HG02943 (cell line): ENCODE results near the gene ABHD16B.

Experiments used
- ATAC-seq: cut with Tn5 transposase; IDR thresholded peaks from one replicate; pipeline ENCODE4 v1.9.1; 2021; ENCODE audit warnings: mild to moderate bottlenecking, low read depth, moderate library complexity; ENCODE audit not compliant: unreplicated experiment

ABHD16B gene

DNA sequence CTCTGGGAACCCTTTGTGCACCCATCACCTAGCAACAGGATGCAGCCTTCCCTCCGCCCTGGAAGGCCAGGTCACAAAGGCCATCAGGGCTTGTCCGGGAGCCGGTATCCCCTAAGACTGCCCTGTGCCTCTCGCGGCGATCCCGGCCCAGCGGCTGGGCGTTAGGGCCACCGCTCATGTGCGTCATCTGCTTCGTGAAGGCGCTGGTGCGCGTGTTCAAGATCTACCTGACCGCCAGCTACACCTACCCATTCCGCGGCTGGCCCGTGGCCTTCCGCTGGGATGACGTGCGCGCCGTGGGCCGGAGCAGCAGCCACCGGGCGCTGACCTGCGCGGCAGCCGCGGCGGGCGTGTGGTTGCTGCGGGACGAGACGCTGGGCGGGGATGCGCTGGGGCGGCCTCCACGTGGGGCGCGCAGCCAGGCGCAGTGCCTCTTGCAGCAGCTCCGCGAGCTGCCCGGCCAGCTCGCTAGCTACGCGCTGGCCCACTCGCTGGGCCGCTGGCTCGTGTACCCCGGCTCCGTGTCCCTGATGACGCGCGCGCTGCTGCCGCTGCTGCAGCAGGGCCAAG lies at the start of gene ABHD16B:
ABHD16B (plus strand) TSS at position 134 of the 570 bp plus-strand sequence; CDS start at position 177, 43 bp downstream.
- ATAC-seq, result no peak

GRCh38 chr20:63814891-63815614 lies 46.2 kb upstream of the ABHD16B start:
- no peak for ATAC-seq

GRCh38 chr20:63815615-63816253 lies 45.6 kb upstream of the ABHD16B start:
- no peak for ATAC-seq

GRCh38 chr20:63819224-63819921 lies 41.9 kb upstream of the ABHD16B start:
- no peak for ATAC-seq

DNA sequence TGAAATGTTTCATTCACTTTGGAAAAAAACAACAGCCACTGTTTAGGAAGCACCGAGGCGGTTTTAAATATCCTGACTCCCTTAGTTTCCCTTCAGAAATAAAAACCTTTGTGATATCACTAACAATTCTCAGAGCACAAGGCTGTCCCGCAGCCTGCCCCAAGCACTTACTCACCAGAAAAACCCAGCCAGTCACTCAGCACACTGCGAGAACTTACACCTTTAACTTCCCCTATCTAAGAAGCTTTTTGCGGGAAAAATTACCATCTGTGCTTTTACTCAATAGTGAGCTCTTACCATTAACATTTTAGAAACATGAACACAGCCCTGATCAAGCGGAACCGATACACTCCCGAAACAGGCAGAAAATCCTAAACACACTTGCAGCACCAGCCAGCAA lies 39.5 kb upstream of the ABHD16B start:
- ATAC-seq, result no peak

DNA sequence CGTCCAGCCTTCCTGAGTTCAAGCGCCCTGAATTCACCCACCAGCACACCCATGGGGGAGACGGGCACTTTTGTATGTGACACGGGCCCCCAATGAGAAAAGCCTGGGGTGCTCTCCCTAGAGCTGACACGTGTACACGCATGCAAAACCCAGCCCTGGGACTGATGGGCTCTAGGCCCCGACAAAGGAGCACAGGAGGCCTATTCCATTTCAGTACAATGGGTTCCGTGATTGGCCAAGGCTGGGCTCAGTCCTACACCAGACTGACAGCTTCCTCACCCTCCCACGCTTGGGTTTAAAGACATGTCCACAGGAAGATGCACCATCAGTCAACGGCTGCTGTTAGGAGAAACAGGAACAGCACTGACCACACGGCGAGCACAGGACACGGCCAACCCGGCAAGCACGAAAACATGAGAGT lies 39.0 kb upstream of the ABHD16B start:
- ATAC-seq, result no peak

GRCh38 chr20:63823691-63824311 lies 37.5 kb upstream of the ABHD16B start:
- ATAC-seq, result no peak

GRCh38 chr20:63825331-63826118 lies 35.8 kb upstream of the ABHD16B start:
- ATAC-seq, result no peak

DNA sequence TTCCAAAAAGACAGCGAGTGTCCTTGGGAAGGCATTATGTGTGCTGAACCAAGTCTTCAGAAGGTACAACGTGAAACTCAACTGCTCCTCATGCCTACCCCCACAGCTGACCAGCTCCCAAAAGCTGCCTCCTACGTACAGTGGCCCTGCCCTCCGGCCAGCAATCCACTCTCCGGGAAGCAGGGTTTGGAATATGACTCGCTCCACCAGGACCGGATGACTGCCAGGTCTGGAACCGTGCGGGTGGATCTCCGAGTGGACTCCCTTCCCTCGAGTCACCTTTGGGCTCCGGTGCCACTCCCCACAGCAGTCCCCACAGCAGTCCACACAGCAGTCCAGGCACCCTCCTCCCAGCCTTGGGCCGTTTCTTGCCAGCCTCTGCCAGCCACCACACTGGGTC lies 34.5 kb upstream of the ABHD16B start:
- ATAC-seq, result no peak

GRCh38 chr20:63828124-63828523 lies 33.2 kb upstream of the ABHD16B start:
- no peak for ATAC-seq

- ATAC-seq, result no peak
These were observed 32.8 kb upstream of the ABHD16B start for GRCh38 chr20:63828545-63828944.

DNA sequence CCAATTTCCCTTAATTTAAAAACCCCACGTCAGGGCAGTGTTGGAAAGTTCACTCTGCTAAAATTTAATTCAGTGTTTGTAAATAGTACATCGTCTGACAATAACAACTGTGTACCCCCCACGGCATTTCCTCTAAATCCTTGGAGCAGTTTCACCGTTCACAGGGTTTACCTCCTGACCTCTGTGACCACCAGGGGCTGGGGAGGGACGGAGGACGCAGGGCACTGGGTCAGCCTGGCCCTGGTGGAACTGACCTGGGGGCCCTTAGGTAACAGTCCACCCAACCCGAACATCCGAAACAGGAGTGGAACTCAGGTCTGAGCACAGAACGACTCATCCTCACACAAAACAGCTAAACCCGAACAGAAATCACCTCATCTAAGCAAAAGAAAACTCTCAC lies 32.3 kb upstream of the ABHD16B start:
- no peak for ATAC-seq

- no peak for ATAC-seq
These were observed 31.7 kb upstream of the ABHD16B start for GRCh38 chr20:63829603-63829944.

GRCh38 chr20:63829945-63830835 lies 31.1 kb upstream of the ABHD16B start:
- ATAC-seq, result no peak

DNA sequence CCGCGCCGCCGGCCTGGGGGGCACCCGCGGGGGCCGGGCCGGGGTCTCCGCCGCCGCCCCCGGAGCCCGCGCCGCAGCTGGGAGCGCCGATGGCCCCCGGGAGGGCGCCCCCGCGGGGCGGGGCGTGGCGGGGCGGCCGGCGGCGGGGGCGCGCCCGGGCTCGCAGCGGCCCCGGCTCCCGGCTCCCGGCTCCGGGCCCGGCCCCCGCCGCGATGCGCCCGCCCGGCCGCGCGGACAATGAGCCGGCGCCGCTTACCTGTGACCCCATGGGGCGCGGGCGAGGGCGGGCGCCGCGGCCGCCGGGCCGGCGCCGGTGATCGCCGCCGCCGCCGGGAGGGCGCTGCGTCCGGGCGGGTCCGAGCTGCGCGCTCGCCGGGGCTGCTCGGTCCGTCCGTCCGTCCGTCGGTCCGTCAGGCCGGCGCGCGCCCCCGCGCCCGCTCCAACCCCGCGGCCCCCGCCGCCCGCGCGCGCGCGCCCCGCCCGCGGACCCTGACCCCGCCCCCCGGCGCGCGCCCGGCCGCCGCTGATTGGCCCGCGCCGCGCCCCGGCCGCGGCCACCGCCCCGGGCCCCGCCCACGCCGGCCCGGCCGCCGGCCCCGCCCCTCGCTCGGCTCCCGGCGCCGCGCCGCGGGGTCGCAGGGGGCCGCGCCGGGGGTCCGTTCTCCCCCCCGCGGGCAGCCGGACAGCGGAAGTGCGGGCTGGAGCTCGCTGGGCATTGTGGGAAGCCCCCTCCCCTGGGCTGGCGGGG lies 30.3 kb upstream of the ABHD16B start, which contains the start of gene ZBTB46:
ZBTB46 (minus strand) TSS at position 424 of the 748 bp plus-strand sequence. CDS start 40,507 bp downstream, outside the sequence.
- ATAC-seq, result no peak

- no peak for ATAC-seq
These were observed 29.7 kb upstream of the ABHD16B start for GRCh38 chr20:63831646-63831992.

DNA sequence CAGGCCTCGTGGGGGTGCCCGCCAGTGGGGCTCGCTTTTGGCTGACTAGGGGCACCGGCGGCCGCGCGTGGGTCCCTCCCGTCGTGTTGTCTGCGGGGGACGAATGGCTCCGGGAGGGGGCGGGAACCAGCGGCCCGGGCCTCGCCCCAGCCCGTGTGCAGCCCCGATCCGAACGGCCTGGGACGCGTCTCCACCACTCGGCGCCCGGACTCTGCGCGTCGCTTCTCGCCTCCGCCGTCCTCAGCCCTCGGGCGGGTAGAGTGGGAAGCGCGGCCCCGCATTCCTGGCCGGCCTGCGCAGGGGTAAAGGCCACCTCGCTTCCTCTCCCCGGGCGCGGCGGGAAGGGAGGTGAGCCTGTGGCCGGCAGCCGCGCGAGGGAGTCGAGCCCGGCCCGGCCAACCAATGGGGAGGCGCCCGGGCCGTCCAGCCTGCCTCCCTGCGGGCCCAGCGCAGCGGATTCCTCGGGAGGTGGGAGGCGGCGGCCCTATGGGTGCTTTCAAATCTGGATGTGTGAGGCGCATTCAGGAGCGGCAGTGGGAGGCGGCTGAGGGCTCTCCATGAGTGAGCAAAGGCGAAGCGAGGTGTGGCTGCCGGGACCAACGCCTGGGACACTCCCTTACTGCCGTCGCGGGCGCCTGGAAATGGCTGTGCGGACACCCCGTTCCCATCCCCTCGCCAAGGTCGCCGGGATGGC lies 29.2 kb upstream of the ABHD16B start:
- no peak for ATAC-seq
